Liver (tissue), 9 donors: ENCODE results near the gene MAPK7. TPM values are rescaled to one million over a fixed set of nuclear protein-coding genes. Genes with fewer than 3 reads are reported as not detected.
A peak's percentile ranks its signal among the peaks of the same experiment; 100 is the strongest.

ENCODE experiments used
- DNase-seq: peaks from one replicate; pipeline ENCODE4 v3.0.0-alpha.2; 2017; ENCODE audit warnings: low spot score
- H3K27ac ChIP-seq, 2 donors: one replicate each; pipeline ENCODE4 v1.7.0; 2013; ENCODE audit warnings: inconsistent platforms in 2 of 2, low read length in 2 of 2, control low read depth in 1 of 2, low read depth in 1 of 2, mild to moderate bottlenecking in 1 of 2
- H3K27me3 ChIP-seq, 4 donors: one replicate each; pipeline versions ENCODE4 v1.6.1 to v1.7.0; 2013; ENCODE audit warnings: low read length in 3 of 4, inconsistent platforms in 1 of 4, mild to moderate bottlenecking in 1 of 4, moderate library complexity in 1 of 4; ENCODE audit not compliant: control insufficient read depth in 4 of 4, insufficient read depth in 4 of 4
- H3K36me3 ChIP-seq, 4 donors: one replicate each; pipeline versions ENCODE4 v1.6.1 to v1.7.0; 2013; ENCODE audit warnings: low read length in 3 of 4, mild to moderate bottlenecking in 3 of 4, low read depth in 1 of 4, moderate library complexity in 1 of 4; ENCODE audit not compliant: control insufficient read depth in 4 of 4, insufficient read depth in 3 of 4
- H3K4me1 ChIP-seq, 4 donors: one replicate each; pipeline versions ENCODE4 v1.6.1 to v1.7.0; 2013; ENCODE audit warnings: low read length in 3 of 4, mild to moderate bottlenecking in 3 of 4, moderate library complexity in 1 of 4; ENCODE audit not compliant: control insufficient read depth in 4 of 4, insufficient read depth in 4 of 4
- H3K4me3 ChIP-seq, 3 donors: one replicate each; pipeline versions ENCODE4 v1.6.1 to v1.7.0; 2013; ENCODE audit warnings: low read length in 3 of 3, control low read depth in 1 of 3, low read depth in 1 of 3, mild to moderate bottlenecking in 1 of 3
- H3K9ac ChIP-seq, 2 donors: one replicate each; pipeline ENCODE4 v1.7.0; 2013; ENCODE audit warnings: low read length in 2 of 2, mild to moderate bottlenecking in 2 of 2, moderate library complexity in 2 of 2, control low read depth in 1 of 2, low read depth in 1 of 2
- H3K9me3 ChIP-seq, 4 donors: one replicate each; pipeline versions ENCODE4 v1.6.1 to v1.7.0; 2013; ENCODE audit warnings: low read length in 3 of 4; ENCODE audit not compliant: control insufficient read depth in 4 of 4
- ATF3 ChIP-seq: IDR thresholded peaks from 2 replicates; pipeline ENCODE4 v1.6.1; 2016; ENCODE audit warnings: antibody characterized with exemption
- EGR1 ChIP-seq, 2 donors: IDR thresholded peaks; 2 replicates each; pipeline ENCODE4 v1.6.1; 2016 to 2018; ENCODE audit warnings: antibody characterized with exemption in 2 of 2, low read depth in 2 of 2
- FOXA1 ChIP-seq: IDR thresholded peaks from 2 replicates; pipeline ENCODE4 v1.6.1; 2016; ENCODE audit warnings: antibody characterized with exemption
- FOXA2 ChIP-seq: IDR thresholded peaks from 2 replicates; pipeline ENCODE4 v1.6.1; 2016; ENCODE audit warnings: antibody characterized with exemption
- GABPA ChIP-seq, 2 donors: IDR thresholded peaks in 1 of 2; conservative IDR thresholded peaks in 1 of 2; 2 replicates each; pipeline ENCODE4 v1.6.1; 2016; ENCODE audit warnings: antibody characterized with exemption in 2 of 2, mild to moderate bottlenecking in 1 of 2, moderate library complexity in 1 of 2
- HNF4A ChIP-seq, 2 donors: conservative IDR thresholded peaks; 2 replicates each; pipeline ENCODE4 v1.6.1; 2016; ENCODE audit warnings: antibody characterized with exemption in 2 of 2, mild to moderate bottlenecking in 2 of 2
- HNF4G ChIP-seq: IDR thresholded peaks from 2 replicates; pipeline ENCODE4 v1.6.1; 2016; ENCODE audit warnings: antibody characterized with exemption
- JUND ChIP-seq, 2 donors: IDR thresholded peaks; 2 replicates each; pipeline ENCODE4 v1.6.1; 2016; ENCODE audit warnings: antibody characterized with exemption in 2 of 2
- NR2F2 ChIP-seq: IDR thresholded peaks from 2 replicates; pipeline ENCODE4 v1.6.1; 2016; ENCODE audit warnings: antibody characterized with exemption
- RAD21 ChIP-seq, 2 donors: IDR thresholded peaks; 2 replicates each; pipeline ENCODE4 v1.6.1; 2016; ENCODE audit warnings: antibody characterized with exemption in 2 of 2, mild to moderate bottlenecking in 2 of 2
- RXRA ChIP-seq, 2 donors: IDR thresholded peaks; 2 replicates each; pipeline ENCODE4 v1.6.1; 2017 to 2018; ENCODE audit warnings: antibody characterized with exemption in 2 of 2, mild to moderate bottlenecking in 1 of 2
- SP1 ChIP-seq: IDR thresholded peaks from 2 replicates; pipeline ENCODE4 v1.6.1; 2018; ENCODE audit warnings: antibody characterized with exemption, mild to moderate bottlenecking
- TAF1 ChIP-seq: conservative IDR thresholded peaks from 2 replicates; pipeline ENCODE4 v1.6.1; 2016; ENCODE audit warnings: antibody characterized with exemption, mild to moderate bottlenecking
- YY1 ChIP-seq: IDR thresholded peaks from 2 replicates; pipeline ENCODE4 v1.6.1; 2016; ENCODE audit warnings: antibody characterized with exemption, mild to moderate bottlenecking
- WGBS: extraction: QIAGEN DNeasy Blood & Tissue Kit; methylation state at CpG from one replicate; pipeline ENCODE4 v1.1.7; 2013; 5-methylcytosine and 5-hydroxymethylcytosine counted together
- polyA plus RNA-seq, 2 donors: library from polyadenylated mRNA; stranded (reverse) in 1 of 2; unstranded in 1 of 2; fragments of 200-250 nt in 1 of 2; fragments of >200 nt in 1 of 2; fragmentation: Nextera tagmentation in 1 of 2; extraction: Ambion mirVana in 1 of 2; gene quantifications; one replicate each; pipeline versions ENCODE4 v1.2.1 to v1.2.3, GENCODE V29; 2013 to 2015
- total RNA-seq, 2 donors: library from RNA; depleted of rRNA; stranded (reverse); fragments of >200 nt; gene quantifications; one replicate each; pipeline ENCODE4 v1.2.3, GENCODE V29; 2014
- TF ChIP-seq, protein P1 (sequence below): IDR thresholded peaks from 2 replicates; pipeline ENCODE4 v1.6.1; 2016; ENCODE audit warnings: antibody characterized with exemption
- TF ChIP-seq, protein P2 (sequence below): IDR thresholded peaks from 2 replicates; pipeline ENCODE4 v1.6.1; 2016; ENCODE audit warnings: antibody characterized with exemption, mild to moderate bottlenecking
- TF ChIP-seq, protein P3 (sequence below): IDR thresholded peaks from 2 replicates; pipeline ENCODE4 v1.6.1; 2016; ENCODE audit warnings: antibody characterized with exemption
- donor health status: healthy.
- donor health status: healthy.
- donor health status: healthy.
- donor health status: healthy.
- donor health status: healthy.

Gene MAPK7
- total and polyA plus RNA-seq, 4 donors, result 3.4 to 8.8 (median 5.2) TPM

GRCh38 chr17:19370493-19370960 lies 7.8 kb upstream of the MAPK7 start:
- H3K9me3 ChIP-seq, result no peaks in the 10 kb centered on the region
- H3K27ac ChIP-seq, result no peak overlapping the region
- TF ChIP-seq RXRA (IDR thresholded peaks at IDR 0.05), result peak in 1 of 2 donors; percentile 13
- TF ChIP-seq, protein P1, sequence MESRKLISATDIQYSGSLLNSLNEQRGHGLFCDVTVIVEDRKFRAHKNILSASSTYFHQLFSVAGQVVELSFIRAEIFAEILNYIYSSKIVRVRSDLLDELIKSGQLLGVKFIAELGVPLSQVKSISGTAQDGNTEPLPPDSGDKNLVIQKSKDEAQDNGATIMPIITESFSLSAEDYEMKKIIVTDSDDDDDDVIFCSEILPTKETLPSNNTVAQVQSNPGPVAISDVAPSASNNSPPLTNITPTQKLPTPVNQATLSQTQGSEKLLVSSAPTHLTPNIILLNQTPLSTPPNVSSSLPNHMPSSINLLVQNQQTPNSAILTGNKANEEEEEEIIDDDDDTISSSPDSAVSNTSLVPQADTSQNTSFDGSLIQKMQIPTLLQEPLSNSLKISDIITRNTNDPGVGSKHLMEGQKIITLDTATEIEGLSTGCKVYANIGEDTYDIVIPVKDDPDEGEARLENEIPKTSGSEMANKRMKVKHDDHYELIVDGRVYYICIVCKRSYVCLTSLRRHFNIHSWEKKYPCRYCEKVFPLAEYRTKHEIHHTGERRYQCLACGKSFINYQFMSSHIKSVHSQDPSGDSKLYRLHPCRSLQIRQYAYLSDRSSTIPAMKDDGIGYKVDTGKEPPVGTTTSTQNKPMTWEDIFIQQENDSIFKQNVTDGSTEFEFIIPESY, result no peak
- no peak for TF ChIP-seq SP1
- TF ChIP-seq GABPA (IDR thresholded peaks at IDR 0.05 in 1 of 2, conservative IDR thresholded peaks at IDR 0.05 in 1 of 2), result no peak
- TF ChIP-seq YY1, result no peak
- no peaks in the 10 kb centered on the region for H3K36me3 ChIP-seq
- WGBS, result 73% methylated on average over 7 of the region's 7 CpGs
- H3K9ac ChIP-seq, result no peak overlapping the region
- no peak overlapping the region for H3K4me3 ChIP-seq
- no peaks in the 10 kb centered on the region for H3K27me3 ChIP-seq
- peaks cover 0 to 4% (median under 1%) of the 10 kb centered on the region in 4 donors for H3K4me1 ChIP-seq
- DNase-seq, result peak; percentile 32

DNA sequence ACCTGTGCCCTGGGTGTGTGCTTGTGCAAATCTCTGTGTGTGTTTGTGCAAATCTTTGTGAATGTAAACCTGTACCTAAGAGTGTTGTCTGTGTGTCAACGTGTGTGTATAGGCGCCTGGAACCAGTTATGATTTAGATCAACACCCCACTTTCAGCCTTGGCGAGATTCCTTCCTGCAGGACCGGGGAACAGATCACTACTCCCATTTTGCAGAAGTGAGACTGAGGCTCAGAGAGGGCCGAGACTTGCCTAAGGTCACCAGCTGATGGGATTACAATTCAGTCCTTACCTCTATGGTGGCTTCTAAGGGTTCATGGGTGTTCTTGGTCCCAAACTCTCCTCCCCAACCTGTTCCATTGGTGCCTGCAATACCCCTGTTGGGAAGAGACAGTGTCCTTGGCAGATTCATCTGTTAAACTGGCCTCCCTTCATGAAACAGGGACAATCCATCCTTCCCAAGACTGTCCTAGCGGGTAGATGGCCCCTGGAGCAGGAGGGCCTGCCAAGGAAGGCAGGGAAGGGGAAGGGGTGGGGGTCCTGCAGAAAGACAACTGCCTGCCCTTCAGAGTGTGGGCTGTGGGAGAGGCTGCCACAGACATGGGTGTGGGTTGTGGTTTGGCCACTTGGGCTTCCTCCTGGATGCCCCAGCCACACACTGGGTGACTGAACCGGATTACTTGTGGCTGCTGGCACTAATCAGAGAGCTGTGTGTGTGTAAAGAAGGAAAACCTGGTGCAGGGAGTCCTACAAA lies 6.9 kb upstream of the MAPK7 start:
- Histone ChIP-seq H3K27ac (no peak overlapping the region), H3K9ac (no peak overlapping the region), H3K9me3 (no peaks in the 10 kb centered on the region), H3K4me3 (no peak overlapping the region), H3K27me3 (no peaks in the 10 kb centered on the region), H3K4me1 (peaks cover 0 to 4% (median under 1%) of the 10 kb centered on the region in 4 donors), H3K36me3 (no peaks in the 10 kb centered on the region)
- DNase-seq, result peak; percentile 12
- WGBS, result 90% methylated on average over 7 of the region's 7 CpGs
- no peak for TF ChIP-seq FOXA2
- no peak for TF ChIP-seq HNF4A (conservative IDR thresholded peaks at IDR 0.05)
- TF ChIP-seq EGR1 (IDR thresholded peaks at IDR 0.05; ENCODE audit: low read depth in 2 of 2), result no peak
- no peak for TF ChIP-seq YY1
- no peak for TF ChIP-seq SP1
- TF ChIP-seq RAD21 (IDR thresholded peaks at IDR 0.05), result no peak
- TF ChIP-seq, protein P2, sequence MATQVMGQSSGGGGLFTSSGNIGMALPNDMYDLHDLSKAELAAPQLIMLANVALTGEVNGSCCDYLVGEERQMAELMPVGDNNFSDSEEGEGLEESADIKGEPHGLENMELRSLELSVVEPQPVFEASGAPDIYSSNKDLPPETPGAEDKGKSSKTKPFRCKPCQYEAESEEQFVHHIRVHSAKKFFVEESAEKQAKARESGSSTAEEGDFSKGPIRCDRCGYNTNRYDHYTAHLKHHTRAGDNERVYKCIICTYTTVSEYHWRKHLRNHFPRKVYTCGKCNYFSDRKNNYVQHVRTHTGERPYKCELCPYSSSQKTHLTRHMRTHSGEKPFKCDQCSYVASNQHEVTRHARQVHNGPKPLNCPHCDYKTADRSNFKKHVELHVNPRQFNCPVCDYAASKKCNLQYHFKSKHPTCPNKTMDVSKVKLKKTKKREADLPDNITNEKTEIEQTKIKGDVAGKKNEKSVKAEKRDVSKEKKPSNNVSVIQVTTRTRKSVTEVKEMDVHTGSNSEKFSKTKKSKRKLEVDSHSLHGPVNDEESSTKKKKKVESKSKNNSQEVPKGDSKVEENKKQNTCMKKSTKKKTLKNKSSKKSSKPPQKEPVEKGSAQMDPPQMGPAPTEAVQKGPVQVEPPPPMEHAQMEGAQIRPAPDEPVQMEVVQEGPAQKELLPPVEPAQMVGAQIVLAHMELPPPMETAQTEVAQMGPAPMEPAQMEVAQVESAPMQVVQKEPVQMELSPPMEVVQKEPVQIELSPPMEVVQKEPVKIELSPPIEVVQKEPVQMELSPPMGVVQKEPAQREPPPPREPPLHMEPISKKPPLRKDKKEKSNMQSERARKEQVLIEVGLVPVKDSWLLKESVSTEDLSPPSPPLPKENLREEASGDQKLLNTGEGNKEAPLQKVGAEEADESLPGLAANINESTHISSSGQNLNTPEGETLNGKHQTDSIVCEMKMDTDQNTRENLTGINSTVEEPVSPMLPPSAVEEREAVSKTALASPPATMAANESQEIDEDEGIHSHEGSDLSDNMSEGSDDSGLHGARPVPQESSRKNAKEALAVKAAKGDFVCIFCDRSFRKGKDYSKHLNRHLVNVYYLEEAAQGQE, result no peak
- TF ChIP-seq NR2F2, result no peak
- no peak for TF ChIP-seq FOXA1
- no peak for TF ChIP-seq JUND (IDR thresholded peaks at IDR 0.05)
- TF ChIP-seq, protein P3, sequence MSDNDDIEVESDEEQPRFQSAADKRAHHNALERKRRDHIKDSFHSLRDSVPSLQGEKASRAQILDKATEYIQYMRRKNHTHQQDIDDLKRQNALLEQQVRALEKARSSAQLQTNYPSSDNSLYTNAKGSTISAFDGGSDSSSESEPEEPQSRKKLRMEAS, result no peak
- TF ChIP-seq HNF4G, result no peak
- no peak for TF ChIP-seq ATF3
- no peak for TF ChIP-seq GABPA (IDR thresholded peaks at IDR 0.05 in 1 of 2, conservative IDR thresholded peaks at IDR 0.05 in 1 of 2)
- TF ChIP-seq, protein P1, result no peak
- no peak for TF ChIP-seq TAF1
